Activated CD8-positive, alpha-beta memory T cell treated with anti-CD3 and anti-CD28 coated beads, Interleukin-2, amount 10 ng/mL, durations not matched to agents 7 days and 5 days (primary cell): ENCODE measurements around the gene AHCY. TPM values are rescaled to one million over a fixed set of nuclear protein-coding genes. Genes with fewer than 3 reads are reported as not detected.
"Not testable (repeated sequence)": the region's sequence is repeated elsewhere in the genome, so short reads cannot be mapped to it uniquely, and the experiment has no call there.

Experiments used
- ATAC-seq: fragments of 150-1000 bp; cut with Tn5 transposase; one replicate; pipeline ENCODE4 v1.10.0; 2021; ENCODE audit warnings: moderate library complexity
- CTCF ChIA-PET: fragments of 350-600 bp; sonication (Branson Sonifier 250); formaldehyde crosslinking; loops from one replicate; lab custom pipeline; 2021; ENCODE audit warnings: antibody characterized with exemption; lab: Charles Lee
- DNase-seq: peaks from one replicate; pipeline ENCODE4 v3.0.0-alpha.2; 2020
- H3K27ac Mint-ChIP-seq: one replicate; pipeline ENCODE4 v1.8.0; 2021; ENCODE audit warnings: mild to moderate bottlenecking, mixed read lengths
- H3K27me3 Mint-ChIP-seq: one replicate; pipeline ENCODE4 v1.8.0; 2021; ENCODE audit warnings: mixed read lengths
- H3K36me3 Mint-ChIP-seq: one replicate; pipeline ENCODE4 v1.8.0; 2021; ENCODE audit warnings: mild to moderate bottlenecking, mixed read lengths
- H3K4me1 Mint-ChIP-seq: one replicate; pipeline ENCODE4 v1.8.0; 2021; ENCODE audit warnings: mixed read lengths
- H3K4me3 Mint-ChIP-seq: one replicate; pipeline ENCODE4 v1.8.0; 2021; ENCODE audit warnings: mild to moderate bottlenecking, moderate library complexity, mixed read lengths
- H3K9me3 Mint-ChIP-seq: one replicate; pipeline ENCODE4 v1.8.0; 2022; ENCODE audit warnings: low read depth, mixed read lengths
- total RNA-seq, 2 experiments: library from RNA; stranded (reverse); gene quantifications; one replicate each; pipeline ENCODE4 v1.2.3, GENCODE V29; 2021

Gene AHCY
- total RNA-seq, 2 experiments from 2014 or later, result 74.3 to 95.5 TPM

DNA sequence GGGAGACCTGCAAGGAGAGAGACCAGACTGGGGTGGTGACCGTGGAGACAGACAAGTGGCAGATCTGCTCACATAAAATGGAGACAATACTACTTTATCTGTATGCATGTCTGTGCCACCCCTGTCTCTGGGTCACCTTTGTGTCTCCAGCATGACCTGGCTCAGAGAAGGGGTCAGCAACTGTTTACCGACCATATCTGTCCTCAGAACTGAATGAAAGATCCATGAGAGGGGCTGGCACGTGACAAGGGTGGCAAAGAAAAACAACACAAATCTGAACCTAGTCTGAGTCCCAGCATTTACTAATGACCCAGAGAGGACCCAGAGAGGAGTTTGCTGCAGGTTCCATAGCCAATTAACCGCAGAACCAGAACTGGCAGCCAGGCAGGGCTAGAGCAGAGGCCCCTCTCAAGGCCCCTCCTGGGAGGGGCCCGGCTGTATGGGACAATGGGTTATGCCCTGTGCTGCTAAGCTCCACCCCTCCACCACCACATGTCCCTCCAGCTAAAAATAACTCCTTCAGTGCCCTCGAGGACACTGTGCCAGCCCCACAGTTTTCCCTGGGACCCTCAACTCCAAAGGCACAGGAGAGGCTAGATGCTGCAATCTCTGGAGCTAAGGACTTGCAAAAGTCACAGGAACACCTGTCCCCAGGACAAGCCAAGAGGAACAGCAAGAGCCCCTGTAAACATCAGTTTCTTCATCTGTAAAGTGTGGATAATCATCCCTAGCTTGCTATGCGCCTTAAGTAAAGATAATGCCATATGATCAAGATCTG is 2.2 kb downstream of the AHCY start:
- Mint-ChIP-seq H3K36me3 (peaks cover 3% of the 10 kb centered on the region), H3K27ac (peak overlapping the region; percentile 86), H3K27me3 (peaks cover under 1% of the 10 kb centered on the region), H3K4me3 (peak overlapping the region; percentile 84), H3K9me3 (no peaks in the 10 kb centered on the region), H3K4me1 (peaks cover 25% of the 10 kb centered on the region)
- ATAC-seq (no peak), DNase-seq (no peak)
- CTCF ChIA-PET, result interaction anchor here (1.4 to 6.1 kb wide), 2 partner anchors 11 kb away, joined by 4 to 61 read pairs; no protein-coding TSS in a partner anchor

- Mint-ChIP-seq H3K27me3 (no peaks in the 10 kb centered on the region), H3K36me3 (peaks cover 3% of the 10 kb centered on the region), H3K27ac (no peak overlapping the region), H3K4me1 (peaks cover 25% of the 10 kb centered on the region), H3K4me3 (no peak overlapping the region), H3K9me3 (no peaks in the 10 kb centered on the region)
- CTCF ChIA-PET, result interaction anchor here (1.4 to 6.1 kb wide), 2 partner anchors 11 to 12 kb away, joined by 4 to 61 read pairs; no protein-coding TSS in a partner anchor
- DNase-seq (no peak), ATAC-seq (no peak)
Observed at GRCh38 chr20:34300256-34300806, 2.8 kb downstream of the AHCY start.

- Mint-ChIP-seq H3K9me3 (no peaks in the 10 kb centered on the region), H3K4me3 (no peak overlapping the region), H3K4me1 (peaks cover 25% of the 10 kb centered on the region), H3K27ac (no peak overlapping the region), H3K36me3 (peaks cover 3% of the 10 kb centered on the region), H3K27me3 (no peaks in the 10 kb centered on the region)
- ATAC-seq, result no peak
- CTCF ChIA-PET, result interaction anchor here (6.1 kb wide), 1 partner anchor 13 kb away, joined by 61 read pairs; no protein-coding TSS in a partner anchor
- no peak for DNase-seq
Observed at GRCh38 chr20:34299556-34300255, 3.4 kb downstream of the AHCY start.

DNA sequence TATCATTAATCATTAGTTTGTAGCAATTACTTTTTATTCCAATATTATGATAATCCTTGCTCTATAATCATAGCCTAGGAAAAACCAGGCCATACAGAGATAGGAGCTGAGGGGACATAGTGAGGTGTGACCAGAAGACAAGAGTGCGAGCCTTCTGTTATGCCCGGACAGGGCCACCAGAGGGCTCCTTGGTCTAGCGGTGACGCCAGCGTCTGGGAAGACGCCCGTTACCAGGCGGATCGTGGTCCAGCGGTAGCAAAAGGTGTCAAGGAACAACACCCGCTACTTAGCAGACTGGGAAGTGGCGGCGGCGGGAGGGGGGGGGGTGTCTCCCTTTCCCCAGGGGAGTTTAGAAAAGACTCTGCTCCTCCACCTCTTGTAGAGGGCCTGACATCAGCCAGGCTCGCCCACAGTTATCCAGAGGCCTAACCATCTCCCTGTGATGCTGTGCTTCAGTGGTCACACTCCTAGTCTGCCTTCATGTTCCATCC is 4.8 kb downstream of the AHCY start:
- not testable (repeated sequence) for H3K36me3 Mint-ChIP-seq, H3K9me3 Mint-ChIP-seq, H3K27ac Mint-ChIP-seq, ATAC-seq, H3K27me3 Mint-ChIP-seq, H3K4me3 Mint-ChIP-seq, DNase-seq
- peaks cover 17% of the 10 kb centered on the region for H3K4me1 Mint-ChIP-seq
- CTCF ChIA-PET, result interaction anchor here (0.9 to 6.1 kb wide), 3 partner anchors 14 to 108 kb away, joined by 4 to 61 read pairs (median 9); no protein-coding TSS in a partner anchor

DNA sequence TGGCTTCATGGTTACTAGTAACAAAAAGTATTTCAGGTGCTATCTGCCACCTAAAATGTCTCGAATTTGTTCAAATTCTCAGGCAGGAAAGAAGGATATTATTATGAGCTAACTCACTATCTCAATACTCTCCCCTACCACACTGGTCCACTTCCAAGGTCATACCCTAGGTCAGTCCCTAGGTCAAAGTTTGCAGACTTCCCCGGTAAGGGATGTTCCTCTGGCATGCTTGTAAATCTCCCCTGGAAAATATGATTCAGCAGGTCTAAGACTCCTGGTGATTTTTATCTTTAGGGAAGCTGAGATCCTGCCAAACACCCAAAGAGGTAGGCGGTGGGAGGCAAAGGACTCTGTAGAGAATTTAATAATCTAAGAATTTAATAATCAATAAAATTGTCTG is 6.7 kb downstream of the AHCY start:
- H3K36me3 Mint-ChIP-seq, result peaks cover 12% of the 10 kb centered on the region
- H3K9me3 Mint-ChIP-seq, result no peaks in the 10 kb centered on the region
- H3K27ac Mint-ChIP-seq, result no peak overlapping the region
- CTCF ChIA-PET, result interaction anchor here (1.9 kb wide), 1 partner anchor 16 kb away, joined by 9 read pairs; no protein-coding TSS in a partner anchor
- no peak overlapping the region for H3K4me3 Mint-ChIP-seq
- peaks cover 4% of the 10 kb centered on the region for H3K4me1 Mint-ChIP-seq
- no peak for ATAC-seq
- no peaks in the 10 kb centered on the region for H3K27me3 Mint-ChIP-seq
- DNase-seq, result no peak

DNA sequence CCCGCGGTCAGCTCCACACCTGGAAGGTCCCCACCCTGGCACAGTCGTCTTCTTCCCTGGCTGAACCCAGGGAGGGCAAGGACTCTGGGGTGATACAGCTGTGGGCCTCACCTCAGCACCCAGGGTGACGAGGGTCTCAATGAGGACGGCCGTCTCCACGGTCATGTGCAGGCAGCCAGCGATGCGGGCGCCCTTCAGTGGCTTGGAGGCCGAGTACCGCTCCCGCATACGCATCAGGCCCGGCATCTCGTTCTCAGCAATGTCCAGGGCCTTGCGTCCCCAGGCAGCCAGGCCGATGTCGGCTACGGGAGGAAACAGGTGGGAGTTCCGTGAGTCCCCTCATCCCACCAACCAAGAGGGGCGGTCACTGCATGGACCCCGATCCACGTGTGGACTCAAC is 7.9 kb downstream of the AHCY start:
- CTCF ChIA-PET, result no interaction called here
- no peak overlapping the region for H3K4me3 Mint-ChIP-seq
- no peak for DNase-seq
- H3K9me3 Mint-ChIP-seq, result no peaks in the 10 kb centered on the region
- H3K4me1 Mint-ChIP-seq, result no peaks in the 10 kb centered on the region
- H3K27me3 Mint-ChIP-seq, result no peaks in the 10 kb centered on the region
- H3K36me3 Mint-ChIP-seq, result peaks cover 20% of the 10 kb centered on the region
- no peak overlapping the region for H3K27ac Mint-ChIP-seq
- ATAC-seq, result no peak

GRCh38 chr20:34294563-34294962 is 8.6 kb downstream of the AHCY start:
- Mint-ChIP-seq H3K4me3 (no peak overlapping the region), H3K9me3 (no peaks in the 10 kb centered on the region), H3K27ac (no peak overlapping the region), H3K4me1 (no peaks in the 10 kb centered on the region), H3K36me3 (peaks cover 25% of the 10 kb centered on the region), H3K27me3 (no peaks in the 10 kb centered on the region)
- CTCF ChIA-PET, result no interaction called here
- DNase-seq (no peak), ATAC-seq (no peak)

DNA sequence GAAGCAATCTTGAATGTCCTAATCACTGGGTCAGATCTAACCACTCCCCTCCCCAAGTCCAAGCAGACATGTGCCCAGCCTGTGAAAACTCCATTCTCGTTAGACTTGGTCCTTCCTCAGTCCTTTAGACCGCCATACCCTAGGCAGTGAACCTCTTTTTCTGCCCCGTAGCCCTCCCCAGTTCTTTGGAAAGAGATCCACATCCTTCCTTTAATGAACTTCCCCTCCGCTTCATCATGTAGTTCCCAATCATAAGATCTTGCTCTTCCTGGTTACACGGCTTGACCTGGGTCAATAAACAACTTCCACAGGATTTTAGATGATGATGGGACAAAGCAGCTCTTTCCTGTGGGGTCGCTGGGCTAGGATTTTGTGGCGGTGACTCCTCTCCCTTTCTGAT is 9.6 kb downstream of the AHCY start:
- ATAC-seq (no peak), DNase-seq (no peak)
- Mint-ChIP-seq H3K4me3 (no peak overlapping the region), H3K27me3 (no peaks in the 10 kb centered on the region), H3K27ac (no peak overlapping the region), H3K9me3 (no peaks in the 10 kb centered on the region), H3K36me3 (peaks cover 25% of the 10 kb centered on the region), H3K4me1 (no peaks in the 10 kb centered on the region)
- CTCF ChIA-PET, result no interaction called here

DNA sequence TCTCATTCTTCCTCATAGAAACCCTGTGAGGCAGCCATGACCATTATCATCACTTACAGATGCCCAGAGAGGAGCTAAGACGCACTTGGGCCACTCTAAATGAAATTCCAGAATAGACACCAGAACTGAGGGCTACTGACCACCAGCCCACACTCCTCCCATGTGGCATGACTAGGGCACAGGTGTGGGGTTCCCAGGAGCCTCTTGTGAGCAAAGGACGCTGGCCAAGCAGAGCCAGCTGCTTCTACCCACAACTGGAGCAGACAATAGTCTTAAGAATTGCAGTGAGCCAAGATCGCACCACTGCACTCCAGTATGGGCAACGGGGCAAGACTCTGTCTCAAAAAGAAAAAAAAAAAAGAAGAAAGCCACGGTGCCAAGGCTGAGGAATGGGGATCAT is 10.0 kb downstream of the AHCY start:
- no peak overlapping the region for H3K4me3 Mint-ChIP-seq
- ATAC-seq, result no peak
- no peak for DNase-seq
- no peak overlapping the region for H3K27ac Mint-ChIP-seq
- peaks cover 25% of the 10 kb centered on the region for H3K36me3 Mint-ChIP-seq
- CTCF ChIA-PET, result no interaction called here
- H3K9me3 Mint-ChIP-seq, result no peaks in the 10 kb centered on the region
- no peaks in the 10 kb centered on the region for H3K27me3 Mint-ChIP-seq
- H3K4me1 Mint-ChIP-seq, result no peaks in the 10 kb centered on the region

- DNase-seq, result no peak
- Mint-ChIP-seq H3K27ac (no peak overlapping the region), H3K4me3 (no peak overlapping the region), H3K4me1 (no peaks in the 10 kb centered on the region), H3K36me3 (peaks cover 27% of the 10 kb centered on the region), H3K27me3 (no peaks in the 10 kb centered on the region), H3K9me3 (no peaks in the 10 kb centered on the region)
- CTCF ChIA-PET, result no interaction called here
- no peak for ATAC-seq
Observed at GRCh38 chr20:34292496-34292895, 10.7 kb downstream of the AHCY start.

DNA sequence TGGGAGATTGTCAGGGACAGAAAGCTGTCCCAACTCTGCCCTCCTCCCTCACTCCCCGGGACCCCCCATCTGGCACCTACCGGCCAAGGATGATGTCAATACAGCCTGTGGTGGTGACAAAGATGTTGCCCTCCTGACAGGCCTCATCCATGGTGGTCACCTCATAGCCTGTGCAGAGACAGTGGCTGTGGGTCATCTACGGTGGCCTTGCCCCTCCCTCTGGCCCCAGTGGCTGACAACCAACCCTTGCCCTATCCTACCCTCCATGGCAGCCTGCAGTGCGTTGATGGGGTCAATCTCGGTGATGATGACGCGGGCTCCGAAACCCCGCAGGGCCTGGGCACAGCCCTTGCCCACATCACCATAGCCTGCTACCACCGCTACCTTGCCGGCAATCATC is 12.7 kb downstream of the AHCY start:
- H3K27ac Mint-ChIP-seq, result no peak overlapping the region
- H3K9me3 Mint-ChIP-seq, result no peaks in the 10 kb centered on the region
- H3K27me3 Mint-ChIP-seq, result no peaks in the 10 kb centered on the region
- no peak for DNase-seq
- CTCF ChIA-PET, result interaction anchor here (1.3 to 1.6 kb wide), 2 partner anchors 10 to 22 kb away, joined by 4 read pairs; no protein-coding TSS in a partner anchor
- H3K36me3 Mint-ChIP-seq, result peaks cover 29% of the 10 kb centered on the region
- H3K4me1 Mint-ChIP-seq, result no peaks in the 10 kb centered on the region
- ATAC-seq, result no peak
- H3K4me3 Mint-ChIP-seq, result no peak overlapping the region

- H3K4me3 Mint-ChIP-seq, H3K9me3 Mint-ChIP-seq, H3K27me3 Mint-ChIP-seq, DNase-seq, H3K27ac Mint-ChIP-seq, H3K4me1 Mint-ChIP-seq, ATAC-seq: not testable (repeated sequence)
- peaks cover 30% of the 10 kb centered on the region for H3K36me3 Mint-ChIP-seq
- CTCF ChIA-PET, result interaction anchor here (1.6 kb wide), 1 partner anchor 25 kb away, joined by 8 read pairs; no protein-coding TSS in a partner anchor
Observed at GRCh38 chr20:34287500-34287899, 15.7 kb downstream of the AHCY start.

GRCh38 chr20:34285450-34285849 is 17.7 kb downstream of the AHCY start:
- Mint-ChIP-seq H3K4me1 (no peaks in the 10 kb centered on the region), H3K27ac (no peak overlapping the region), H3K4me3 (no peak overlapping the region), H3K36me3 (peaks cover 20% of the 10 kb centered on the region), H3K9me3 (no peaks in the 10 kb centered on the region), H3K27me3 (no peaks in the 10 kb centered on the region)
- DNase-seq, result no peak
- no peak for ATAC-seq
- CTCF ChIA-PET, result interaction anchor here (1.1 kb wide), 1 partner anchor 28 kb away, joined by 3 read pairs; no protein-coding TSS in a partner anchor
